ENCODE results near the gene MPG.
"Not testable (repeated sequence)": the region's sequence is repeated elsewhere in the genome, so short reads cannot be mapped to it uniquely, and the experiment has no call there.

Gene MPG

DNA sequence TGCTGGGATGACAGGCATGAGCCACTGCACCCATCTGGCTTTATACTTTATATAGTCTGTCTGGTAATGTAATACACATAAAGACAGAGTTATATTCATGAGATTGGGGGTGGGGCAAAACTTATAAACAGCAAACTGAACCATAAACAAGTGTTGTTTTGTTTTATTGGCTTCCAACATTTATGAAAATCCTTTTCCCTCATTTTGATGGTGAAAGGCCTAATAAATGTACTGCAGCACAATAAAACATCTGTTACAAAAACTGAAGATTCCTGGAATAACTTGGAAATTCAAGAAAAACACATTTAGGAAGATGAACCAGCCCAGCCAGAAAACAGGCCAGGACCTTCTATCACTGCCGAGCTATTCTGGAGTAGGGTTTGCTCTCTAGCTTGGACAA is 44.3 kb downstream of the MPG start:
- Mint-ChIP-seq H3K4me1 (ENCODE audit: low read depth) (no peaks in the 10 kb centered on the region), H3K4me3 (no peak overlapping the region), H3K36me3 (ENCODE audit: low read depth) (peaks cover 12% of the 10 kb centered on the region), H3K27ac (no peak overlapping the region), H3K27me3 (no peaks in the 10 kb centered on the region), H3K9me3 (no peaks in the 10 kb centered on the region)

DNA sequence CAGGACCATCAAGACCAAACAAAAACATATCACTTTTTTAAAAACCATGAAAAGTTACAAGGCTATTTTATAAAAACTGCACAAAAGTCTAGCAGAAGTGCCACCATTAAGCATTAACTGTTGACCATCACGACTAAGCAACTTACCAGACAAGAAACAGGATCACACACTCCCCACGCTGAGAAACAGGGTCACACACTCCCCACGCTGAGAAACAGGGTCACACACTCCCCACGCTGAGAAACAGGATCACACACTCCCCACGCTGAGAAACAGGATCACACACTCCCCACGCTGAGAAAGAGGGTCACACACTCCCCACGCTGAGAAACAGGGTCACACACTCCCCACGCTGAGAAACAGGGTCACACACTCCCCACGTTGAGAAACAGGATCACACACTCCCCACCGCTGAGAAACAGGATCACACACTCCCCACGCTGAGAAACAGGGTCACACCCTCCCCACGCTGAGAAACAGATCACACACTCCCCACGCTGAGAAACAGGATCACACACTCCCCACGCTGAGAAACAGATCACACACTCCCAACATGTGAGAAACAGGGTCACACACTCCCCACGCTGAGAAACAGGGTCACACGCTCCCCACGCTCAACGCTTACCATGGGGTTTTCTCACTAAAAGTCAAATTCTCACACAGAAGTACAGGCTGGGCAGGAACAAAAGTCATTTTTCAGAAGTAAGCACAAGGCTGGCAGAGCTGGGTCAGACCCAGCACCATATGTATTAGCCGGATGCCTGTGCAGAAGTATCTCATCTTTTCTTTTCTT is 45.7 kb downstream of the MPG start:
- H3K9me3 Mint-ChIP-seq; H3K4me1 Mint-ChIP-seq (ENCODE audit: low read depth); H3K4me3 Mint-ChIP-seq; H3K27ac Mint-ChIP-seq; H3K27me3 Mint-ChIP-seq: not testable (repeated sequence)
- H3K36me3 Mint-ChIP-seq (ENCODE audit: low read depth) = peaks cover 12% of the 10 kb centered on the region

DNA sequence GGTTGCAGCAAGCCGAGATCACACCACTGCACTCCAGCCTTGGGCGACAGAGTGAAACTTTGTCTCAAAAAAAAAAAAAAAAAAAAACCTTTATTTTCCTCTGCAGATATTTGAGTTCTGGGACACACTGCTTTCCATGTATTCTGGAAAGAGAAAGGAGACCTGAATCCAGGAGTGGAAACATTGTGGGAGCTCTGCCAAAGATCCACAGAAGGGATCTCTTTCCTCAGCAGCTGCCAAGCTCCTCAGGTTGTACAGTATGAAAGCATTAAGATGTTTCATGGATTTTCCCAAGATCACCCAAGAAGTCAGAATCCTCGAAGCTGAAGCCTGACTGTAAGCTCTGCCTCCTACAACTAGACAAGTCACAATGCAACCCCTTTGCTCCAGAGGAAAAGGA is 47.0 kb downstream of the MPG start:
- Mint-ChIP-seq H3K9me3 (no peaks in the 10 kb centered on the region), H3K27me3 (no peaks in the 10 kb centered on the region), H3K36me3 (ENCODE audit: low read depth) (peaks cover 15% of the 10 kb centered on the region), H3K4me1 (ENCODE audit: low read depth) (peaks cover 14% of the 10 kb centered on the region), H3K27ac (no peak overlapping the region), H3K4me3 (no peak overlapping the region)

DNA sequence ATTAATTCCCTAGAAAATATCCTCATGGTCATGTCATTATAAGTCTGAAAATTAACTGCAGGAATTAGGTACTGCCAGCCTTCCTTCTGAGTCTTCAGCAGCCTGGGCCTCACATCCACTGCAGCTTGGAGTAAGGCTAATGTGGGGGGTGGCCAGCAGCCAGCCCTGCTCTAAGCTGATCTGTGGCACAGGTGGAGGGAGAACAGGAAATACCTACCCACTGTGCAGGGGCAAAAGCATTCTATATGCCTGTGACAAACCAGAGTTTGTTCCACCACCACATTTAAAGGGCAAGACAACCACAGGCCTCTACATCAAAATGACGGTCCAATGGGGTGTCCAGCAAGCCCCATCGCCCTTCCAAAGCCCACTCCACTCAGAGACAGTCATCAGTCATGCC is 51.0 kb downstream of the MPG start:
- Mint-ChIP-seq H3K9me3 (no peaks in the 10 kb centered on the region), H3K27me3 (no peaks in the 10 kb centered on the region), H3K4me1 (ENCODE audit: low read depth) (peaks cover 25% of the 10 kb centered on the region), H3K27ac (no peak overlapping the region), H3K4me3 (no peak overlapping the region), H3K36me3 (ENCODE audit: low read depth) (peaks cover 16% of the 10 kb centered on the region)

DNA sequence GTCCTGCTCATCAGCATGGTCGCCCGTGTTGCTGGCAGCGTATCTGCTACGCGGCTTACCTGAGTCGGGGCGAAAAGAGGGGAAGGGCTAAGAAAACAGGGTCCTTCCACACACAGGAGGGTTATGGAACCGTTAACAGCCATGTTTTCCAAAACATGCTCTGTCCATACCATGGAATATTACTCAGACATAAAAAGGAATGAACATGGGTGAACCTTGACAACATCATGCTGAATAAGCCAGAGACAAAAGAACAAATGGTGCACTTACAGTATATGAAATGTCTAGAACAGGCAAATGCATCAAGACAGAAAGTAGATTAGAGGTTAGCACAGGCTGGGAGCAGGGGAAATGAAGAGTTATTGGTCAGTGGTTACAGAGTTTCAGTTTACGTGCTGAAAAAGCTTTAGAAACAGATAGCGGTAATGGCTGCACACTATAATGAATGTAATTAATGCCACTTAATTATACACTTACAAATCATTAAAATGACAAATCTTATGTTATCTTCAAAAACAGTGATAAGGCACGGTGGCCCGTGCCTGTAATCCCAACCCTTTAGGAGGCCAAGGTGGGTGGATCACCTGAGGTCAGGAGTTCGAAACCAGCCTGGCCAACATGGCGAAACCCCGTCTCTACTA is 52.6 kb downstream of the MPG start:
- Mint-ChIP-seq H3K4me3 (no peak overlapping the region), H3K27ac (no peak overlapping the region), H3K36me3 (ENCODE audit: low read depth) (peaks cover 22% of the 10 kb centered on the region), H3K9me3 (no peaks in the 10 kb centered on the region), H3K4me1 (ENCODE audit: low read depth) (peaks cover 38% of the 10 kb centered on the region), H3K27me3 (no peaks in the 10 kb centered on the region)

DNA sequence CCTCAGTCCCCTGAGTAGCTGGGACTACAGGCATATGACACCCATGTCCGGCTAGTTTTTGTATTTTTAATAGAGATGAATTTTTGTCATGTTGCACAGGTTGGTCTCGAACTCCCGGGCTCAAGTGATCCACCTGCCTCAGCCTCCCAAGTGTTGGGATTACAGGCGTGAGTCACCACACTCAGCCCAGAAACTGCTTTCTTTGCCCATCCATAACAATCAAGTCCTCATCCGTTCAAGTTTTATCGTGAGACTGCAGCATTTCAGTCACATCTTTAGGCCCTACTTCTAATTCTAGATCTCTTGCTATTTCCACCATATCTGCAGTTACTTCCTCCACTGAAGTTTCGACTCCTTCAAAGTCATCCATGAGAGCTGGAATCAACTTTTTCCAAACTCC is 54.1 kb downstream of the MPG start:
- Mint-ChIP-seq H3K9me3 (no peaks in the 10 kb centered on the region), H3K36me3 (ENCODE audit: low read depth) (peaks cover 27% of the 10 kb centered on the region), H3K27me3 (no peaks in the 10 kb centered on the region), H3K27ac (no peak overlapping the region), H3K4me1 (ENCODE audit: low read depth) (peaks cover 49% of the 10 kb centered on the region), H3K4me3 (no peak overlapping the region)

DNA sequence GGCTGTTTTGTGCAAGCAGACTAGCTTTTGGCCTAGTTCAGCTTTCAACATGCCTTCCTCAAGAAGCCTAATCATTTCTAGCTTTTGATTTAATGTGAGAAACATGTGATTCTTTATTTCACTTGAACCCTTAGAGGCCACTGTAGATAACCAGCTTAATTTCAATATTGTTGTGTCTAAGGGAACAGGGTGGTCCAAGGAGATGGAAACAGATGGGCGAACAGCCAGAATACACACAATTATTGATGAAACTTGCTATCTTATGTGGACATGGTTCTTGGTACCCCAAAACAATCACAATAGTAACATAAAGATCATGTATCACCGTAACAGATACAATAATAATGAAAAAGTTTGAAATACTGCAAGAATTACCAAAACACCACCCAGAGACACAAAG is 55.7 kb downstream of the MPG start:
- peaks cover 27% of the 10 kb centered on the region for H3K36me3 Mint-ChIP-seq (ENCODE audit: low read depth)
- no peak overlapping the region for H3K4me3 Mint-ChIP-seq
- peaks cover 51% of the 10 kb centered on the region for H3K4me1 Mint-ChIP-seq (ENCODE audit: low read depth)
- H3K27me3 Mint-ChIP-seq = no peaks in the 10 kb centered on the region
- H3K27ac Mint-ChIP-seq = no peak overlapping the region
- no peaks in the 10 kb centered on the region for H3K9me3 Mint-ChIP-seq
